GM19467 (cell line): ENCODE results near the gene MTA1.

Source experiments
- ATAC-seq: cut with Tn5 transposase; IDR thresholded peaks from one replicate; pipeline ENCODE4 v1.9.1; 2021; ENCODE audit warnings: mild to moderate bottlenecking, moderate library complexity; ENCODE audit not compliant: unreplicated experiment

MTA1 gene

DNA sequence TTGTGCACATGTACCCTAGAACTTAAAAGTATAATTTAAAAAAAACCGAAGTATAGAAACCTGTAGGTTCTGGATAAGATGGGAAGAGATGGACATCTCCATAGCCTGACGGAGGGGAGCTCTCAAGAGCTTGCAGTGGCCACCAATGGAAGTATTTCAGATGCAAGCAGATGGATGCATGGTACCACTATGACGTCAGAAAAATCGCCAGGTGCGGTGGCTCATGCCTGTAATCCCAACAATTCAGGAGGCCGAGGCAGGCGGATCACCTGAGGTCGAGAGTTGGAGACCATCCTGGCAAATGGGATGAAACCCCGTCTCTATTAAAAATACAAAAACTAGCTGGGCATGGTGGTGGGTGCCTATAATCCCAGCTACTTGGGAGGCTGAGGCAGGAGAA lies 17.9 kb upstream of the MTA1 start:
- ATAC-seq = no peak

DNA sequence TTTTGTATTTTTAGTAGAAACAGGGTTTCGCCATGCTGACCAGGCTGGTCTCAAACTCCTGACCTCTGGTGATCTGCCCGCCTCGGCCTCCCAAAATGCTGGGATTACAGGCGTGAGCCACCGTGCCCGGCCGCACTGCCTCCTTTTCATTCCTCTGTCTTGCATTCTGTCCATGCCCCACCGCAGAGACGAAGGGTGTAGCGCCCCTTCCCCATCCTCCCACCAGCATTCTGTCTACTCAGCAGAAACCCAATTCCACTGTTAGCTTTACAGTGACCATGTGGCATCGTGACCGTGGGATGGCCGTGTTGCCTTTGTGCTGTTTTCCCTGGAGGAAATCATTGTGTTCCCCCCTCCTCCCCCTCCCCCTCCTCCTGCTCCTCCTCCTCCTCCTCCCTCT lies 11.0 kb upstream of the MTA1 start:
- no peak for ATAC-seq

DNA sequence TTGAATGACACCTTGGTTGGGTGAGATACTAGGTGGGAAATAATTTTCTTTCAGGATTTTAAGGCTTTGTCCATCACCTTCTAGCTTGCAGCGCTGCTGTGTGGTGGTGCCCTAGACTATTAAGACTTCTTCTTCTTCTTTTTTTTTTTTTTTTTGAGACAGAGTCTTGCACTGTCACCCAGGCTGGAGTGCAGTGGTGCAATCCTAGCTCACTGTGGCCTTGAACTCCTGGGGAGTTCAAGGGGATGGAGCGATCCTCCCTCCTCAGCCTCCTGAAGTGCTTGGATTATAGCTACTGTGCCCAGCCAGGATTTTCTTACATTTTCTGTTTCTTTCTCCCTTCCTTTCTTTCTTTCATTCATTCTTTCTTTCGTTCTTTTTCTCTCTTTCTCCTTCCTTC lies 10.3 kb upstream of the MTA1 start:
- ATAC-seq = no peak

DNA sequence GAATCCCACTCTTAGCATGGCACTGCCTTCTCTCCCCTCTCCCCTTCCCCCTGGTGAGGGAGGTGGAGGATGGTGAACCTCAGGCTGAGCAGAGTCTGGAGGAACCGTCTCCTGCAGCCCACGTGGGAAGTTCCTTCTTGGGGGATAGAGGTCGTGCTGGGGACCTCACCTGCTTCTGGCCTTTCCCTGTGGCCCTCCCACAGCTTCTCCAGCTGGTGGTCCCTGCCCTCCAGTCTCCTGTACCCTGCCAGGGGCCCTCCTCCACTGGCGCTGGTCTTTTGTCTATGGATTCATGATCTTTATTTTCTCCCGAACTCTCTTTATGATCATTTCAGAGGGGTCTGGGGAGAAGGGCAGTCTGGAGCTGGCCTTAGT lies 9.0 kb upstream of the MTA1 start:
- no peak for ATAC-seq

DNA sequence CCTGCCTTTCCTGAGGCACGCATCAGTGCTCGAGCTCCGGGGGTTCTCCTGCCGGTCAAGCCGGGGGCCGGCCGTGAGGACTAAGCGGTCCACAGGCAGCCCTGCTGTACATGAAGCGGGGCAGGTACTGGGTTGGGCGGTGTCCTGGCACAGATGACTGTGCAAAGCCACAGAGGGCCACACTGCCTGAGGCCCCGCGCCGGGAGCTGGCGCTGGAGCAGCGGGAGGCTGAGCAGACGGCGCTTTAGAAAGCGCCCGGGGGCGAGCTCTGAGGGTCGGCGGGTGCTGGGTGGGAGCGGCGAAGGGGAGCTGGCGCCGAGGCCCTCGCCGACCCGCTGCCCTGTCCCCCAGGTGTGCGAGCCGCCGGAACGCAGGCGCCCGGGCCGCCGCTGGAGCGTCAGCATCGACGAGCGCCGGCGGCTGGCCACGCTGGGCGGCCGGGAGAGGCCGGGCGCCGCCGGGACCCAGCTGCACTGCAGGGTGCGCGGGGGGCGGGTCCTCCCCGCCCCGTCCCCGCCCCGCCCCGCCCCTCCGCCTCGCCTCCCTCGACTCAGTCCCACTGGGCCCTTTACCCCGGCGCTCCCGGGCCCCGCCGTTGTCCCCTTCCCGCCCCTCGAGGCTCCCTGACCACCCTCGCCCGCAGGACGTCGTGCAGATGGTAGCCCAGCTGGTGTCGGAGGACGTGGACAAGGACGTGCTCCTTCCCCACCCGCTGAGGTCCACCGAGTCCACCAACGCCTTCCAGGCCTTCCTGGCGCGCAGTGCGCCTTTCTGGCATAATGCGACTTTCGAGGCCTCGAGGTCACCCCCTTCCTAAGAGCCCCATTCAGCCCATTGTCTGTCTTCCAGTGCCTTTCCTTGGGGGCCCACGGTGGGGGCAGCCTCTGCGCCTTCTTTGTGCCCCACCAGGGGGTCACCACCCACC lies 8.3 kb upstream of the MTA1 start:
- no peak for ATAC-seq

DNA sequence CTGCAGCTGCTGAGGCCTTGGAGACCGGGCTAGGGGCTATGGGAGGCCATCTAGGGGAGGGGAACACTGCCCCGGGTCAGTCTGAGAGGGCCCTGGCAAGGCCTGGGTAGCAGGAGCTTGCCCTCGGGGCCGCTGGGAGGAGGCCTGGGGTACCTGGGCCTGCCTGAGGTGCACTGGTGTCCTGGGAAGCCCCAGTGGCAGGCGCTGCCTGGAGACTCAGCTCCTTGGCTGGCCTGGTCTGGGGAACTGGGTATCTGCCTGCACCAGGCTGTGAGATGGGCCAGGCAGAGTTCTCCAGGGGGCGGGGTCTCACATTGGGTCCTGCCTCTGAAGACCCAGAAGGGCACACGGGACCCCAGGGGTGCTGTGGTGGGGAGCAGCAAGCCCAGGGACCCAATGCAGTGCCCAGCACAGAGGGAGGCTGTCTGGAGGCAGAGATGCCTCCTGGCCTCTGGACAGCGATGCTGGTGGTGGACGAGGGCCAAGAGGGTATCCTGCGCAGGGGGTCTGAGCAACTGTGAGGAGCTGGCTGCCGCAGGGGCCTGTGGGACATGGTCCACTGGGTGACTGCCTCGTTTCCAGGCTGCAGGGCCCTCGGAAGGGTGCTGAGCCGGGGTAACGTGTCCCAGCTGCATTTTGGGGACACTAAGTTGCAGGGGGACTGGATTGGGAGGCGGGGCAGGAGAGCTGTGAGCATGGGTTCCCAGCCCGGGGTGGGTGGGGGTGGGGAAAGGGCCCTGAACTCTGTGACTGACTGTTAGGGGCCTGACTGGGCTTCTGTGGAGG lies 7.4 kb upstream of the MTA1 start:
- ATAC-seq = no peak

DNA sequence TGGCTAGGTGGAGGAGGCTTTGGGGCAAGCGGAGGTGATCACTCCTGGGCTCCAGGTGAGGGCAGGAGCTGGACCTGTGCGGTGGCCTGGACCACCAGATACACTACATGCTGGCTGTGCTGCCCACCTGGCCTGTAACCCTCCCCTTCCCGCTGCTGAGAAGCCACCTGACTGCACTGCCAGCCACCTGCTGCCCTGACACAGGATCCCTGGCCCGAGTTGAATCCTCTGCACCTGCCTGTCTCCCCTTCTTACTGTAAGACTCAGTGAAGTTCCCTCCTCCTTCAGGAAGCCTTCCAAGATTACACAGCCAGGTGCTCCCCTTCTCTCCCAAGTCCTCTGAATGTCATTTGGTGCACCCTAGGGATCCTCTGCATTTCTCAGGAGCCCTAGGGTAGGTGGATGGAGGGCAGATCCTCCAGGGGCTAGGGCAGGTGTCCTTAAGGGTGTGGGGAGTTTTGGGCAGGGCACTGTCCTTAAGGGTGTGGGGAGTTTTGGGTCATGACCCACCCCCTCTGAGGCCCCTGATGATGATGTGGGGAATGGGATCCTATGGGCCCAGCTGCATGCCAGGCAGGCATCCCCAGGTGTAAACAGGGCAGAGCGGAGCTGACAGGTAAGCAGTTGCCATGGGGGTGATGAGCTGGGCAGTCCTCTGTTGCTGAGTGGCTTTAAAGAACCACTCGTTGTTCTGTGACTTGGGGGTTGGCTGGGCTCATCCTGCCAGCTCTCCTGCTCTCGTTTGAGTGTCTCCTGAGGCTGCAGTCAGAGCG lies 6.7 kb upstream of the MTA1 start:
- ATAC-seq = no peak

DNA sequence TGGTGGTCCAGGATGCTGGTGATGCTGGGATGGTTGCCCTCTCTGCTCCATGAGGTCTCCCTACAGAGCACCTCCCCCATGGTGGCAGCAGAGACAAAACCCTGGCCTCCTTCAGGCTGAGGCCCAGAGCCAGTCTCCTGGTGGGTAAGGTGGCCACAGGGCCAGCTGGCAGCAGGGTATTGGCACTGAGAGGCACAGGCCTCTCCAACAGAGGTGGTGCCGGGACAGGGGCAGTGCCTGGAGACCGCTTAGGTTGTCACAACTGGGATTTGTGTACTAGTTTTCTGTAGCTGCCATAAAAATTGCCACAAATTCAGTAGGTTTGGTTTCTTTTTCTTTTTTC lies 6.1 kb upstream of the MTA1 start:
- no peak for ATAC-seq

DNA sequence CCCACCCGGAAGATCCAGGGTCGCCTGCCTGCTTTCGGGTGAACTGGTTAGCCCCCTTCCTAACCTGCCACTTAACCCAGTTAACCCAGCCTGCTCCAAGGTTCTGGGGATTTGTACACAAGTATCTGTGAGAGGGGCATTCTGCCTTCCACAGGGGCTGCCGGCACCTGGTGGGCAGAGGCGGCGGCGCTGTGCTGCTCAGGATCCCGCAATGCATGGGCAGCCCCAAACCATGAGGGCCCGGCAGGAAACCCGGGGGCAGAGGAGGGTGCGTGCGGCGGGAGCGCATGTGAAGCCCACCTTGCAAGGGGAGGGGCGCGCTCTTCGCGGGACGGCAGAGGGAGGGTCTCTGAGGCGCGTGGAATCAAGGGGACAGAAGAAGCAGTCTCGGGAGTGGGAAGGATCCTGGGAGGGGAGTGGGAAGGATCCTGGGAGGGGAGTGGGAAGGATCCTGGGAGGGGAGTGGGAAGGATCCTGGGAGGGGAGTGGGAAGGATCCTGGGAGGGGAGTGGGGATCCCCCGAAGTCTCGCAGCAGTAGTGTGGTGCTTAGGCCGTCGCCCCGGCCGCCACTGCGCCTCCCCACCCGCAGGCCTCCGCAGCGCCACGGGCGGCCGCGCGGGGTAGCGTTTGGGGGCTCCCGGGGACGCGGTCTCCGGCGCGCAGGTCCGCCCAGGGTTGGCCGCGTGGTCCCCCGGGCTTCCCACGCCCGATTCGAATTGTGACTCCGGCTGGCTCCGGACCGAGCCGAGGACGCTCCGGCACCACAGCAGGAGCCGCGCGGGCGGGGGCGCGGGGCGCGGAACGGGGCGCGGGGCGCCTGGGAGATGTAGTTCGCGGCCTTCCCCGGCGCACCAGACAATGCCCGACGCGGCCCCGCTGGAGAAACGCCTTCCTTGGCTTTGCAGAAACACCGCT lies 4.9 kb upstream of the MTA1 start:
- ATAC-seq = peak; percentile 41

DNA sequence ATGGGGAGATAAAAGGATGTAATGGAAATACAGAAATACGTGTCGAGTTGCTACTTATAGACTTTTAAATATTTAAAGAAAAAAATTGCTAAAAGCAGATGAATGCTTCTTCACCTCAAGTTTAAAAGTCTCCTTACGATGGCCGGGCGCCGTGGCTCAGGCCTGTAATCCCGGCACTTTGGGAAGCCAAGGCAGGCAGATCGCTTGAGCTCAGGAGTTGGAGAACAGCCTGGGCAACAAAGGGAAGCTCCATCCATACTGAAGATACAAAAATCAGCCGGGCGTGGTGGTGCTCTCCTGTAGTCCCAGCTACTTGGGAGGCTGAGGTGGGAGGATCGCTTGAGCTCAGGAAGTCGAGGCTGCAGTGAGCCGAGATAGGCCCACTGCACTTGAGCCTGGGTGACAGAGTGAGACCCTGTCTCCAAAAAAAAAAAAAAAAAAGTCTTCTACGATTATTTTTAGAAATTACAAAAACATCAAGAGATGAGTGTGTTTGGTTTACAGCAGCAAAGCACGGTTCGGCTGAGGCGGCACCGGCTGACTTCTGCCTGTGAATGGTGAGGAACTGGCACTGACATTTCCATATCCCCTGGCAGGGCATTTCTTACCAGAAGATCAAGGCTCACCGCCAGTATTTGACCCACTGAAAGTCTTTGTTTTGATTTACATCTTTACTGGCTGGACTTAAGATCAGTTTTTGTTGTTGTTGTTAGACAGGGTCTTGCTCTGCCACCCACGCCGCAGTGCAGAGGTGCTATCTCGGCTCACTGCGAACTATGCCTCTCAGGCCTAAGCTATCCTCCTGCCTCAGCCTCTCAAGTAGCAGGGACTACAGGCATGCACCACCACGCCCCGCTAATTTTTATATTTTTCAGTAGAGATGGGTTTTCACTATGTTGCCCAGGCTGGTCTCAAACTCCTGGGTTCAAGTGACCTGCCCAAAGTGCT lies 3.9 kb upstream of the MTA1 start:
- ATAC-seq = no peak

DNA sequence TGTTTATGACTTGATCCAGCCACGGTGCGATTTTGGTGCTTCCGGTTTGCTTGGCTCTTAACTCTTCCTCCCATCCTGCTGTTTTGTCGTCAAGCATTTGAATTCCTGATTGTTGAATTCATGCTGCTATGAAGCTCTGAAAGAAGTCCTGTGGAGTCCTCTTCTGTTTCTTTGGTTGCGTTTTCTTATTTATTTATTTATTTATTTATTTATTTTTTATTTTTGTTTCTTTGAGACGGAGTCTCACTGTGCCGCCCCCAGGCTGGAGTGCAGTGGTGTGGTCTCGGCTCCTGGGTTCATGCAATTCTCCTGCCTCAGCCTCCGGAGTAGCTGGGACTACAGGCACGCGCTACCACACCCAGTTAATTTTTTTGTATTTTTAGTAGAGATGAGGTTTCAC lies 3.0 kb upstream of the MTA1 start:
- ATAC-seq = no peak

DNA sequence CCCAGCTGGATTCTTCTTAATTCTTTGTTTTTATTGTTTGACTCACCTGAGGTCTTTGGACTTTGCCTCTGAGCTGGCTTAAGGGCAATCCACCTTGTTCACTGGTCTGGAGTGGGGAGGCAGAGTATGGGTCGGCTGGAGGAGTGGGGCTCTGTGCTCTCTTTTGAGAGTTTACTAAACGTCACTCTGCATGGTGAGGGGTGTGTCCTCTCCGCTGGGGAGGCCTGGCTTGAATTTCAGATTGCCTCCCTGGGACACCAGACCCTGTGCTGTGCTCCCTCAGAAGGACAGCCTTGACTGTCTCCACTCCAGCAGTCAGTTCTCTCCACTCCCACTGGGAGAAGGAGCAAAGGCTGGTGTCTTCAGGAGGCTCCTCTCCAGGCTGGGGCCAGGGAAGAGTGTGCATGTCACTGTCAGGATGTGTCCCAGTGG lies 1.9 kb upstream of the MTA1 start:
- ATAC-seq = no peak

DNA sequence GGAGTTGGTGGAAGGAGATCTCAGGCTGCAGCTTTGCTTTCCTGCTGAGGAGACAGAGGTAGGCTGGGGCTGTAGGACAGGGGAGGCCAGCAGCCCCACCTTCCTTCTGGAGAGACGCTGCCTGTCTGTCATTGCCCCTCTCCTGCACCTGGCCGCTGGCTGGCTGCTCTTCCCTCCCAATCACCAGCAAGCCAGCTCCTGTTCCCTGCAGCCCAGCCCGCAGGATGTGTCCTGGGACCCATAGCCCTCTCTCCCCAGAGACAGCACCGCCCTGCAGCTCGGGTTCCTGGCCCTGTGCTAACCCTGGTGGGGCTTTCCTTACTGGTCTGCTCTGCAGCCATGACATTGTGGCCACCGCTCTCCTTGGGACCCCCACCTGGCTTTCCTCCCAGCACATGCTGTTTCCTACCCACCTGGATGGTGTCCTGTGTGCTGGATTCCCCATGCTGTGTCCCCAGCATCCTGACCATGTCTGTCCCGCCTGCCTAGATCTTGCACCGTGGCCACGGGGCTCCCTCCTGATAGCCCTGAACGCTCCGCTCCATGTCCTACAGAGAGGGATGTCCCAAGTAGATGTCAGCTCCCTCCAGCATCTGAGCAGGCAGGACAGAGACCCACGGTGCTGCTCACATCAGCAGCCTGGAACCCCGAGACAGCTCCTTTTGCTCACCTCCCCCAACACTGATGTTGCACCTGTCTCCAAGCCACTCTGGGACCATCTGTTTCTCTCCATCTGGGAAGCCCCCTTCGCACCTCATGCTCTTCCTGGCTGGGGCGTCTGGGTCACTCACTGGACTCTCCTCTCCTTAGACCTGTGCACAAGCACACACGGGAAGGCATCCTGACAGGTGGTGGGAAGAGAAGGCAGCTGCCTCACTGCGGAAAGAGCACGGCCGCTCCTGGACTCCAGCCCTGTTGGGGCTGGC lies 1.1 kb upstream of the MTA1 start:
- ATAC-seq = no peak

DNA sequence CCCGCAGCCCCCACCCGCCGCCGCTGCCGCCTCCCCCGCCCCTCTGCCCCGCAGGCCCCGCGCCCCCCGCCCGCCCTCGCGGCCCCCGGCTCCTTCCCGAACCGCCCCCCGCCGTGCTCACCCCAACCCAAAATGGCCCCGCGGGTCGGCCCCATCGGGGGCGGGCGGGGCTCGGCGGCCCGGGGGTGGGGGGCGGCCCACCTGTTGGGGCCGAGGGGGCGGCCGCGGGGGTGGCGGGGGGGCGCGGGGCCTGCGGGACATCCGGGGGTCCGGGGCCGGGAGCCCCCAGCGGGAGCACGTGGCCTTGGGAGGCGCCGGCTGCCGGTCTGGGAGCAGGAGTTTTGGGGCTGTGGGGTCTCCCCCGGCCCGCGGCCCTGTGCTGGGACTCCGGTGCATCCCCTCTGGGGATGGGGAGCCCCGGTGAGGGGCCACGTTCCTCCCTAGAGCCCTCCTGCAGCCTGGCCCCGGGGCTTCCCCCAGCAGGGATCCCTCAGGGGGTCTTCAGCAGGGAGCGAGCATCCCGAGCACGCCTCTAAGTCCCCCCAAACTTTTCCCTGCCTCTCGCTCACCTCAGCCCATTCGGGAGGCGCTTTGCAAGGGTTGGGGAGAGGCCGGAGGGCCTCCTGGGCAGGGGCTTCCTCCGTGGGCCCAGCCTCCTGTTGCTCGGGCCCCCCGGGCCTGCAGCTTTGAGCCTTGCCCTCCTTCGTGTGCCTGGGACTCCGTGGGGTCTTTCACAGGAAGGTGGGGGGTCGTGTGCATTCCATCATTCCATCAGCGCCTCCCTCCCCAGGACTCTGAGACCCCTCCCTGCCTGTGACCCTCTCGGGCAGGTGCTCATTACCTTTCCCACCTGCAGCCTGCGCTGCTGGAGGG lies 710 bp downstream of the MTA1 start:
- no peak for ATAC-seq

DNA sequence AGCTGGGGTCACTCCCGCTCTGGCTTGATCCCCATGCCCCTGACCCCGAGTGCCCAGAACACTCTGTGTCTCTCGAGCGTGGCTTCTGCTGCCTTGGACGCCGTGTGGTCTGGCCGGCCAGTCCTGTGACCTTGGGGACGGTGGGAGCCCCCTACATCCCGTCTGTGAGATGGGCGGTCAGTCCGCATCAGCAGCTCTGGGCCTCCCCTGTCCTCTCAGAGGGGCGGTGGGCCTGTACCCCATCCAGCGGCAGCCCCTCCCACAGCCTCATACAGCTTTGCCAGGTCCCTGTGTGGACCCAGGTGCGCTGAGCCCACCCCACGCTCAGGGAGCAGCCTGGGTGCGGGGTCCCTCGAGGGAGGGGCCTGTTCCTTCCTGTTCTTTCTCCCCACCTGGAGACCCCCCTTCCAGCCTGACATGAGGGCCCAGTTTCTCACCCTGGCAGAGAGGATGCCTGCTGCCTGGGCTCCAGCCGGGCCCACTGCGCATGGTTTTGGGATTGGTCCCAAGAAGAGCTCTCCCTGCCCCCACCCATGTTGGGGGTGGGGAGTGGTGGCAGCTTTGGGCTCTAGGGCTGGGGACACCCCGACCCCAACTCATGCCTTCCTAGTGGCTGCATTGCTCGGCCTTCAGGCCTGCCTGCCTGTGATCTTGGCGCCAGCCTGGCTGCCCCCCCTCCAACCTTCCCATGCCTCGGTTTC lies 1.5 kb downstream of the MTA1 start:
- no peak for ATAC-seq

DNA sequence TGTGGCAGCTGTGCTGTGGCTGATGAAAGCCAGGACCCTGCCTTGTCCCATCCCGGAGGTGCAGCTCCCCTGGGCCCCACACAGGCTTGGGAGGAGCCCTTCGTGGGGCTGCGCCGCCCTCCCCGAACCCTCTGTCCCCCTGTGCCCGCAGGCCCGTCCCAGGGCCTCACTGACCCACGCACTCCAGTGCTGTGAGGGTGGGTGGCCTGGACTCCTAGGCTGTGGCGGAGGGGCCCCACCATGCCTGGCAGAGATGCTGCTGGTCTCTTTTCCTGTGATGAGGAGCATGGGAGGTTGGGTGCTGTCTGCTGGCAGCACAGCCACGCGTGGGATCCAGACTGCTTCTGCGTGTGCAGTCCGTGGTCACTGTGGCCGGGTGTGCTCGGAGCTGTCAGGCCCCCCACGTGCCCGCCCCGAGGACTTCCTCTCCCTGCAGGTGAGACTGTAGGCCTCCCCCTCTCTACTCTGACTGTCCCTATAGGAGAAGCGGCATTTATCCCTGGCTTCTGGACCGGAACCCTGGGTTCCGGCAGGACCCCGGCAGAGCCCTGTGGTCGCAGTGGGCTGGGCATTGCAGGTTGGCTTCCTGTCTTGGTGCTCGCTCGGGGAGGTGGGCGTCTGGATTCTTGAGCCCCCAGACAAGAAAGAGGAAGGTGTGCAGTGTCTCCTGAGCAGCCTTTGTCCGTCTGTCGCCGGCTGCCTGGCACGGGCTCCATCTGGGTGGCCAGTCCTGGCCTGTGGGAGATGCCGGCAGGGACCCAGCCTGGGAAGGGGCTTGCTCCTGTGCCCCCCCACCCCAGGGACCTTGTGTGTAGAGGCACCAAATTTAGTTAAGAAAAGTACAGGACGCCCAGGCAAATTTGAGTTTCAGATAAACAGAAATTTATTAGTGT lies 2.3 kb downstream of the MTA1 start:
- no peak for ATAC-seq
